ENCODE measurements around the gene UBE2L3. TPM values are rescaled to one million over a fixed set of nuclear protein-coding genes. Genes with fewer than 3 reads are reported as not detected.

UBE2L3 gene
- total RNA-seq, 1 experiment from 2014 or later = 44.2 TPM

DNA sequence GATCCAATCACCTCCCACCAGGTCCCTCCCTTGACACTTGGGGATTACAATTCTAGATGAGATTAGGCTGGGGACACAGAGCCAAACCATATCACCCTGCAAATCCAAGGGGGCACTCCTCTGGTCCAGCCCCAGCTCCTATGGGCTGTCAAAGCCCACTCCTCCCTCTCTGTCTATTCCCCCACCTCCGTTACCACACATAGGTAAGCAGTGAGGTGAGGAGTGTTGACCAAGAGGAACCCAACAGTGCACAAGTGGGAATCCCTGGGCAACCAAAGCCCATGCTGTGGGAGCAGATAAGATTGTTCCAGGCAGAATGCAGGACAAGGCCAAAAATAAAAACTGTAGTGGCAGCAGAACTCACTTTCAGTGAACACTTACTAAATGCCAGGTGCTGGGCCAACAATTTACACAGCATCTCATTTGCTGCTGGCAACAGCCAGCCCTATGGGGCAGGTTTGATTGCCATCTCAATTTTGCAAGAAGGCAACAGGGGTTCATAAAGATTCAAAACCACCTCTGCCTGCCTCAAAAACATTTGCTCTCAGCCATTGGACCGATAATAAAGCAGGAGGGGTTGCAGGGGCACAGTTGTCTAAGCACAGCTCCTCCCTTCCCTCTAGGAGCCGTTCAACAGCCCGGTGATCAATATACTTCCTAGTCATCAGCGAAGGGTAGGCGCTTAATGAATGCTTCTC, 83.5 kb downstream of the UBE2L3 start:
- BruUV-seq (replicated peaks) = no TSS peak
- DNase-seq (ENCODE audit: unreplicated experiment) = no peak
- ChIA-PET POLR2A (interaction anchor here (0.6 to 3.3 kb wide), 3 partner anchors 9 to 224 kb away, joined by 3 to 23 read pairs (median 7); partner anchors contain the start of genes PPIL2 and SDF2L1), CTCF (interaction anchor here (0.6 kb wide), 1 partner anchor 19 kb away, joined by 3 read pairs; no protein-coding TSS in a partner anchor)
- Mint-ChIP-seq H3K36me3 (ENCODE audit: insufficient read depth, unreplicated experiment) (peaks cover 23% of the 10 kb centered on the region), H3K9me3 (ENCODE audit: unreplicated experiment) (no peaks in the 10 kb centered on the region), H3K4me3 (ENCODE audit: unreplicated experiment) (peak overlapping the region; percentile 85), H3K27ac (ENCODE audit: low read depth, unreplicated experiment) (no peak overlapping the region), H3K4me1 (ENCODE audit: insufficient read depth, unreplicated experiment) (no peaks in the 10 kb centered on the region), H3K27me3 (ENCODE audit: insufficient read depth, unreplicated experiment) (no peaks in the 10 kb centered on the region)
- TF ChIP-seq, protein P1, sequence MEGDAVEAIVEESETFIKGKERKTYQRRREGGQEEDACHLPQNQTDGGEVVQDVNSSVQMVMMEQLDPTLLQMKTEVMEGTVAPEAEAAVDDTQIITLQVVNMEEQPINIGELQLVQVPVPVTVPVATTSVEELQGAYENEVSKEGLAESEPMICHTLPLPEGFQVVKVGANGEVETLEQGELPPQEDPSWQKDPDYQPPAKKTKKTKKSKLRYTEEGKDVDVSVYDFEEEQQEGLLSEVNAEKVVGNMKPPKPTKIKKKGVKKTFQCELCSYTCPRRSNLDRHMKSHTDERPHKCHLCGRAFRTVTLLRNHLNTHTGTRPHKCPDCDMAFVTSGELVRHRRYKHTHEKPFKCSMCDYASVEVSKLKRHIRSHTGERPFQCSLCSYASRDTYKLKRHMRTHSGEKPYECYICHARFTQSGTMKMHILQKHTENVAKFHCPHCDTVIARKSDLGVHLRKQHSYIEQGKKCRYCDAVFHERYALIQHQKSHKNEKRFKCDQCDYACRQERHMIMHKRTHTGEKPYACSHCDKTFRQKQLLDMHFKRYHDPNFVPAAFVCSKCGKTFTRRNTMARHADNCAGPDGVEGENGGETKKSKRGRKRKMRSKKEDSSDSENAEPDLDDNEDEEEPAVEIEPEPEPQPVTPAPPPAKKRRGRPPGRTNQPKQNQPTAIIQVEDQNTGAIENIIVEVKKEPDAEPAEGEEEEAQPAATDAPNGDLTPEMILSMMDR (IDR thresholded peaks at IDR 0.05; ENCODE audit: unreplicated experiment) = no peak
- intact Hi-C loops (cut with micrococcal nuclease) = no loop called here

DNA sequence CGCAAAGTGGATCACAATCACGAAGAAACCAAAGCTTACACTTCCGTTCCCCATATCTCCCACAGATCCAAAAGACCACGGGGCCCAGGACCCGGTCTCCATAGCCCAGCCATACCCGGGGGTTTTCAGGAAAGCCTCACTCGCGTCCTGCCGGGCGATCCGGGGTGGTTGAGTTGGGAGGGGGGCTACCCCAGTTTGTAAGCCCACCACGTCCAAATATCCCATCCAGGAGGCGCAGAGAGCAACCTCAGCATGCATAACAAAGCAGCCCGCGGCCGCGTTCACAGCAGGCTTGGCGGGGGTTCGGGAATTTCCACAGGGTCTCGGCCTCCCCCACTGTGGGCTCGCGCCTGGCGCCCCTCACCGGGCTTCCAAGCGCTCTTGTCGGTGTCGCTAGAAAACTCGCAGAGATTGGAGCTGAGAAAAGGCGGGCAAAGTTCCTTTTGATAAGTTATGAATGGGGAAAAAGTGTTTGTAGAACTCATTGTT, 84.1 kb downstream of the UBE2L3 start:
- Mint-ChIP-seq H3K4me3 (ENCODE audit: unreplicated experiment) (peak overlapping the region; percentile 85), H3K4me1 (ENCODE audit: insufficient read depth, unreplicated experiment) (no peaks in the 10 kb centered on the region), H3K27me3 (ENCODE audit: insufficient read depth, unreplicated experiment) (no peaks in the 10 kb centered on the region), H3K27ac (ENCODE audit: low read depth, unreplicated experiment) (no peak overlapping the region), H3K36me3 (ENCODE audit: insufficient read depth, unreplicated experiment) (peaks cover 17% of the 10 kb centered on the region), H3K9me3 (ENCODE audit: unreplicated experiment) (no peaks in the 10 kb centered on the region)
- POLR2A ChIA-PET = interaction anchor here (0.6 to 3.3 kb wide), 3 partner anchors 9 to 30 kb away, joined by 3 to 23 read pairs (median 7); partner anchors contain the start of genes PPIL2 and SDF2L1
- CTCF ChIA-PET = interaction anchor here (0.6 to 0.7 kb wide), 3 partner anchors 75 to 1545 kb away, joined by 3 read pairs; no protein-coding TSS in a partner anchor
- intact Hi-C loops (cut with micrococcal nuclease) = no loop called here
- TF ChIP-seq, protein P1 (IDR thresholded peaks at IDR 0.05; ENCODE audit: unreplicated experiment) = no peak
- DNase-seq (ENCODE audit: unreplicated experiment) = no peak
- no TSS peak for BruUV-seq (replicated peaks)

- peak overlapping the region; percentile 85 for H3K4me3 Mint-ChIP-seq (ENCODE audit: unreplicated experiment)
- peak; percentile 87 for DNase-seq (ENCODE audit: unreplicated experiment)
- POLR2A ChIA-PET = interaction anchor here (0.6 to 3.3 kb wide), 4 partner anchors 10 to 1045 kb away, joined by 3 to 23 read pairs (median 5); partner anchors contain the start of genes PPIL2 and SDF2L1
- TF ChIP-seq, protein P1 (IDR thresholded peaks at IDR 0.05; ENCODE audit: unreplicated experiment) = no peak
- no peaks in the 10 kb centered on the region for H3K9me3 Mint-ChIP-seq (ENCODE audit: unreplicated experiment)
- BruUV-seq (replicated peaks) = no TSS peak
- H3K36me3 Mint-ChIP-seq (ENCODE audit: insufficient read depth, unreplicated experiment) = peaks cover 12% of the 10 kb centered on the region
- H3K27me3 Mint-ChIP-seq (ENCODE audit: insufficient read depth, unreplicated experiment) = no peaks in the 10 kb centered on the region
- H3K27ac Mint-ChIP-seq (ENCODE audit: low read depth, unreplicated experiment) = no peak overlapping the region
- CTCF ChIA-PET = interaction anchor here (0.6 to 0.7 kb wide), 4 partner anchors 75 to 1546 kb away, joined by 3 read pairs; no protein-coding TSS in a partner anchor
- intact Hi-C loops (cut with micrococcal nuclease) = no loop called here
- peaks cover 5% of the 10 kb centered on the region for H3K4me1 Mint-ChIP-seq (ENCODE audit: insufficient read depth, unreplicated experiment)
Measured at GRCh38 chr22:21652010-21652546, 84.6 kb downstream of the UBE2L3 start.
